ENCODE measurements around the gene MAMDC2.

Gene MAMDC2

GRCh38 chr9:70260007-70260443, 216.4 kb downstream of the MAMDC2 start:
- H3K4me3 ChIP-seq (ENCODE audit: low read depth, low read length), result peak overlapping the region; percentile 93
- no peak for TF ChIP-seq CTCF (IDR thresholded peaks at IDR 0.05; ENCODE audit: low read depth, low read length)

GRCh38 chr9:70260606-70261005, 217.0 kb downstream of the MAMDC2 start:
- no peak for TF ChIP-seq CTCF (IDR thresholded peaks at IDR 0.05; ENCODE audit: low read depth, low read length)
- no peak overlapping the region; the same call in 1 of the 2 replicates for H3K4me3 ChIP-seq (ENCODE audit: low read depth, low read length)

- no peak for TF ChIP-seq CTCF (IDR thresholded peaks at IDR 0.05; ENCODE audit: low read depth, low read length)
- H3K4me3 ChIP-seq (ENCODE audit: low read depth, low read length), result no peak overlapping the region
These were observed 217.7 kb downstream of the MAMDC2 start for GRCh38 chr9:70261131-70261870.

- TF ChIP-seq CTCF (IDR thresholded peaks at IDR 0.05; ENCODE audit: low read depth, low read length), result no peak
These were observed 218.7 kb downstream of the MAMDC2 start for GRCh38 chr9:70262366-70262765.

GRCh38 chr9:70262948-70263347, 219.3 kb downstream of the MAMDC2 start:
- TF ChIP-seq CTCF (IDR thresholded peaks at IDR 0.05; ENCODE audit: low read depth, low read length), result no peak

More at GRCh38 chr9:70262366-70262765, 218.7 kb downstream of the MAMDC2 start:
- H3K4me3 ChIP-seq (ENCODE audit: low read depth, low read length), result no peak overlapping the region

GRCh38 chr9:70263421-70263820, 219.8 kb downstream of the MAMDC2 start:
- no peak for TF ChIP-seq CTCF (IDR thresholded peaks at IDR 0.05; ENCODE audit: low read depth, low read length)
- H3K4me3 ChIP-seq (ENCODE audit: low read depth, low read length), result no peak overlapping the region

More at GRCh38 chr9:70262948-70263347, 219.3 kb downstream of the MAMDC2 start:
- H3K4me3 ChIP-seq (ENCODE audit: low read depth, low read length), result no peak overlapping the region
